Measurements from ENCODE around the gene PTPN1.

GRCh38 chr20:50593005-50593335, 82.8 kb downstream of the PTPN1 start:
- TF ChIP-seq CTCF (IDR thresholded peaks at IDR 0.05; ENCODE audit: extremely low read depth in 1 of 2, insufficient read depth in 1 of 2, low read depth in 1 of 2, low read length in 2 of 2) (no peak), EZH2 (IDR thresholded peaks at IDR 0.05; ENCODE audit: borderline replicate concordance, low read depth, low read length, severe bottlenecking) (no peak)

Data from endothelial cell of umbilical vein (primary cell).